Mesangial cell (primary cell): Measurements from ENCODE around the gene CFAP97. TPM values are rescaled to one million over a fixed set of nuclear protein-coding genes. Genes with fewer than 3 reads are reported as not detected.

Source experiments
- total RNA-seq: library from RNA; depleted of rRNA; stranded (reverse); fragments of >200 nt; gene quantifications from 2 replicates; pipeline ENCODE4 v1.2.3, GENCODE V29; 2015

The CFAP97 gene
- 14.3 and 14.7 TPM in 2 replicates for total RNA-seq

DNA sequence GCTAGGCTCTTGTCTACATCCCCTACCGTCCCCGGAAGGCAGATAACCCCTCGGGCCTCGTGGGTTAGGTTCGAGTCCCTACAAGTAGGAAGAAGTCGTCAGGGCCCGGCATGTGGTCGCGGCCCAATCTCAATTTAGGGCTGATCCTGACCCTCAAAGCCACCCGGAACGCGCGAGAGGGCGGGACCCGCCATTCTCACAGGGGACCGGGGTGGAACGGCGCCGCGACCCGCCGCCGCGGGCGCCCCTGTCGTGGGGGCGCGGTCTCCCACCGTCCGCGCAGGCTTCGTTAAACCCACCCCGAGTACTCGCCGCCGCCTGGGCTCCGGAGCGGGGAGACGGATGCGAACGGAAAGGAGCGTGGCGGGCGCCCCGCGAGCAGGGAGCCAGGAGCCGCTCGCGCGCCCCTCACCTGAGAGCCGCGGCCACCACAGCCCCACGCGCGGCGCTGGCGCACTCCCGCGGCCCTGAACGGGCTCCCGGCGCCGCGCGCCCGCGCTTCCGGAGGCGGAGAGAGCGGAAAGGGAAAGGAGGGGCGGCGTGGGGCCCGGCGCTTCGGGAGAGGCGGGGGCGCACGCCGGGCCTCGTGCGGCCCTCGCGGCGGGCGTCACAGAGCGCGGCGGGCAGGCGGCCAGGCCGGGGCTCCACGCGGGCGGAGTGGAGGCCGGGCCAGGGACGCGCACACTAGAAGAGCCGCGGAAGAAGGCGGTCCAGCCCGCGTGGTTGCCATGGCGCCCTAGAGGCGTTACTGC lies at the start of gene CFAP97:
TSS of gene CFAP97 (minus strand) at position 515 of the 752 bp plus-strand sequence. CDS start 12,804 bp downstream, outside the sequence.

GRCh38 chr4:185209031-185209851 lies 5.4 kb upstream of the CFAP97 start, which contains the start of gene SNX25:
TSS of gene SNX25 (plus strand) at chr4:185209598. CDS start at chr4:185209827, 229 bp downstream.

DNA sequence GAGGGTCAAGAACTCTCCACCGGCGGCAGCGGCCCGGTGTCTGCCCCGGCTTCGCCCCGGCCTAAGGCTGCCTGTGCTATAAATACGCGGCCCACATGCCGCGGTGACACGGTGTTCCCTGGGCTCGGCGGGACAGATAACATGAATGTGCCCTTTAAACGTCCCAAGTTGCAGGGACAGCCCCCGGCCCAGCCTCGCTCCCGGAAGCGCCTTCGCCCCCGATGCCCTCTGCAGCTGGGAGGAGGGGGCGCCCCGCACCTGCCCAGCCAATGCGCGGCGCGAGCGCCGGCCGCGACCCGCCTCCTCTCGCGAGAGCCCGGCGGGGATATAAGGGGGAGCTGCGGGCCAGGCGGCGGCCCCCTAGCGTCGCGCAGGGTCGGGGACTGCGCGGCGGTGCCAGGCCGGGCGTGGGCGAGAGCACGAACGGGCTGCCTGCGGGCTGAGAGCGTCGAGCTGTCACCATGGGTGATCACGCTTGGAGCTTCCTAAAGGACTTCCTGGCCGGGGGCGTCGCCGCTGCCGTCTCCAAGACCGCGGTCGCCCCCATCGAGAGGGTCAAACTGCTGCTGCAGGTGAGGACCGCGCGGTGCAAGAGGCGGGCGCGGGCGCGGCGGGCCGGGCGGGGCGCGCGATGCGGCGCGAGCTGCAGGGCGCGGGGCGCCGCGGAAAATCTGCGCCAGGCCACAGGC lies 60.7 kb downstream of the CFAP97 start, which contains the start of gene SLC25A4:
TSS of gene SLC25A4 (plus strand) at position 355 of the 689 bp plus-strand sequence. CDS start at position 462, 107 bp downstream.

Other genes starting within 250 kb of the CFAP97 start
- gene HELT, start 185.5 kb downstream of the CFAP97 start, total RNA-seq = not detected in 2 replicates
- 15.5 and 16.9 TPM in 2 replicates for gene SLC25A4, start 60.7 kb downstream of the CFAP97 start, total RNA-seq
- gene SNX25, start 5.6 kb upstream of the CFAP97 start, total RNA-seq = 7.1 and 13.9 TPM in 2 replicates
- under 0.01 and 0.16 TPM in 2 replicates for gene LRP2BP, start 191.9 kb upstream of the CFAP97 start, total RNA-seq
- 2.8 and 7.7 TPM in 2 replicates for gene ANKRD37, start 192.8 kb upstream of the CFAP97 start, total RNA-seq
- 21.5 and 24.2 TPM in 2 replicates for gene UFSP2, start 222.0 kb upstream of the CFAP97 start, total RNA-seq